Brain microvascular endothelial cell (primary cell): ENCODE data around the gene CHAT.

Experiments
- DNase-seq: peaks from one replicate; pipeline ENCODE4 v3.0.0-alpha.2; 2020
- H3K27ac ChIP-seq: fragments of 250-450 bp; sonication (Bioruptor Pico); 2 replicates; pipeline ENCODE4 v1.5.1; 2020; ENCODE audit warnings: mild to moderate bottlenecking, moderate library complexity
- H3K27me3 ChIP-seq: fragments of 250-450 bp; sonication (Bioruptor Pico); replicated peaks from 2 replicates; pipeline ENCODE4 v1.5.1; 2020; ENCODE audit warnings: mild to moderate bottlenecking
- H3K36me3 ChIP-seq: fragments of 250-450 bp; sonication (Bioruptor Pico); replicated peaks from 2 replicates; pipeline ENCODE4 v1.5.1; 2020; ENCODE audit warnings: mild to moderate bottlenecking
- H3K4me3 ChIP-seq: 2 replicates; pipeline ENCODE4 v1.5.1; 2011; ENCODE audit warnings: low read depth, mild to moderate bottlenecking, control low read depth, low read length, moderate library complexity
- CTCF ChIP-seq: IDR thresholded peaks from 2 replicates; pipeline ENCODE4 v1.5.1; 2011; ENCODE audit warnings: low read depth, mild to moderate bottlenecking, moderate library complexity, low read length, control low read depth, inconsistent platforms; ENCODE audit errors: missing control alignments
- in situ Hi-C: cut with HindIII; loops from 2 replicates; pipeline ENCODE4 v1.10.0; 2017; ENCODE audit warnings: low sequenced_read_pairs, low pct_ligation_motif_present

CHAT gene

GRCh38 chr10:49688920-49689319, 75.1 kb downstream of the CHAT start:
- DNase-seq, result no peak
- H3K4me3 ChIP-seq, result no peak overlapping the region
- in situ Hi-C loops, result no loop called here
- no peaks in the 10 kb centered on the region for H3K36me3 ChIP-seq
- TF ChIP-seq CTCF, result no peak
- H3K27ac ChIP-seq, result no peak overlapping the region
- H3K27me3 ChIP-seq, result peaks cover 53% of the 10 kb centered on the region

- TF ChIP-seq CTCF, result no peak
- H3K27me3 ChIP-seq, result peaks cover 53% of the 10 kb centered on the region
Observed at GRCh38 chr10:49689882-49690510, 76.2 kb downstream of the CHAT start.

DNA sequence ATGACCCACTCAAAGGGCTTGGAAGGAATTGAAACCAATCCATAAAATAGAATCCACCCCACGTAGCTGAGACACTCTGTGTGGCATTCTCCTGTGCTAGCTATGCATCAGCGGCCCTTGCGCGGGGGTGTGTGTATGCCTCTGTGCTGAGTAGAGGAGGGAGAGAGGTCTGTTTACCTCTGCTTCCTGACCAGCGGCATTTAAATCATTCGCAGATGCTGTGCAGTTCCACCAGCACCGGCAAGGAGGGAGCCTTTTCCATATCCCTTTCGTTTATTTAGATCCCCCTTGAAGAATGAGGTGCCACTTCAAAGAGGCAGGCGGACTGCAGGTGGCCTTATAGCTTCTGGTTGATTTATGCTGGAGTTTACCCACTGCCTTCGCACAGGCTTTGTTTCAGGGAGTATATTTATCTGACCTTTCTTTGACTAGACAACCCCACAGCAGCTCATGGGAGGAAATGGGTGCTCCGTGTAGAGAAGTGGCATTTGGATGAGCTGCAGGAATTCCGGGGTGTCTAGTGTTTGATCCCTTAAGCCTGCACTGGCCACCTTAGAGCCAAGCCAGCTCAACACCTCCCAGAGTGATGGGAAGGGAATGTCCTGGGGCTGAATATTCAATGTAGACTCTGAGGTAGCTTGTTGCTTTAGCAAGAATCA, 77.0 kb downstream of the CHAT start:
- Histone ChIP-seq H3K4me3 (no peak overlapping the region), H3K27me3 (peaks cover 55% of the 10 kb centered on the region), H3K36me3 (no peaks in the 10 kb centered on the region), H3K27ac (no peak overlapping the region)
- TF ChIP-seq CTCF, result no peak
- in situ Hi-C loops, result no loop called here
- peak; percentile 8 for DNase-seq

More at GRCh38 chr10:49689882-49690510, 76.2 kb downstream of the CHAT start:
- Histone ChIP-seq H3K4me3 (no peak overlapping the region), H3K36me3 (no peaks in the 10 kb centered on the region), H3K27ac (no peak overlapping the region)
- in situ Hi-C loops, result no loop called here
- no peak for DNase-seq

DNA sequence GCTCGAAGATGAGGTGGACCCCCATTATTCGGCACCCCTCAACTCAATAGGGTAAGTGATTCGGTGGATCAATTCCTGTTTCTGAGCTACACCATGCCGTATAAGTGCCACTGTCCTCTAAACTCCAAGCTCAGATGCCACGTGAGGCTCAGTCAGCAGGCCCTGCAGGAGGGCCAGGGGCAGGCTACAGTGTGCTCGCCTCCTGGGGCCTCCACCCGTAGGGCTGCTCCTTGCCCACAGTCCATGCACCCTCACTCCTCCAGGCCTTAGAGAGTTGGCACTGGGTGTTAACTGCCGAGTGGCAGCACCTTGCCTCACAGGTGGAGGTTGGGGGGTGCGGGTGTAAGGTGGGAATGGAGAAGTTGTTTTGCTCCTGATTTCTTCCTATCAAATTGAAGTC, 77.8 kb downstream of the CHAT start:
- no peak overlapping the region for H3K4me3 ChIP-seq
- in situ Hi-C loops, result no loop called here
- H3K27me3 ChIP-seq, result peaks cover 55% of the 10 kb centered on the region
- DNase-seq, result no peak
- H3K27ac ChIP-seq, result no peak overlapping the region
- no peaks in the 10 kb centered on the region for H3K36me3 ChIP-seq
- TF ChIP-seq CTCF, result no peak

- Histone ChIP-seq H3K36me3 (no peaks in the 10 kb centered on the region), H3K4me3 (no peak overlapping the region), H3K27me3 (peaks cover 32% of the 10 kb centered on the region), H3K27ac (no peak overlapping the region)
- in situ Hi-C loops, result no loop called here
- TF ChIP-seq CTCF, result no peak
- DNase-seq, result no peak
Observed at GRCh38 chr10:49694466-49694865, 80.6 kb downstream of the CHAT start.
